Cardiac fibroblast (primary cell): ENCODE results near the gene OR6Y1.

Source experiments
- DNase-seq, 2 donors: peaks; one replicate each; pipeline versions ENCODE4 v3.0.0 to v3.0.0-alpha.2; 2010; ENCODE audit warnings: low read depth in 2 of 2
- H3K4me3 ChIP-seq, 2 donors: replicated peaks in 1 of 2; 1 replicate in 1 of 2; 2 replicates in 1 of 2; pipeline ENCODE4 v1.5.1; 2011; ENCODE audit warnings: low read depth in 2 of 2, low read length in 2 of 2, mild to moderate bottlenecking in 2 of 2, moderate library complexity in 1 of 2
- CTCF ChIP-seq: IDR thresholded peaks from one replicate; pipeline ENCODE4 v1.5.1; 2011; ENCODE audit warnings: low read depth, mild to moderate bottlenecking, low read length, inconsistent platforms

The OR6Y1 gene, protein sequence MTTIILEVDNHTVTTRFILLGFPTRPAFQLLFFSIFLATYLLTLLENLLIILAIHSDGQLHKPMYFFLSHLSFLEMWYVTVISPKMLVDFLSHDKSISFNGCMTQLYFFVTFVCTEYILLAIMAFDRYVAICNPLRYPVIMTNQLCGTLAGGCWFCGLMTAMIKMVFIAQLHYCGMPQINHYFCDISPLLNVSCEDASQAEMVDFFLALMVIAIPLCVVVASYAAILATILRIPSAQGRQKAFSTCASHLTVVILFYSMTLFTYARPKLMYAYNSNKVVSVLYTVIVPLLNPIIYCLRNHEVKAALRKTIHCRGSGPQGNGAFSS

DNA sequence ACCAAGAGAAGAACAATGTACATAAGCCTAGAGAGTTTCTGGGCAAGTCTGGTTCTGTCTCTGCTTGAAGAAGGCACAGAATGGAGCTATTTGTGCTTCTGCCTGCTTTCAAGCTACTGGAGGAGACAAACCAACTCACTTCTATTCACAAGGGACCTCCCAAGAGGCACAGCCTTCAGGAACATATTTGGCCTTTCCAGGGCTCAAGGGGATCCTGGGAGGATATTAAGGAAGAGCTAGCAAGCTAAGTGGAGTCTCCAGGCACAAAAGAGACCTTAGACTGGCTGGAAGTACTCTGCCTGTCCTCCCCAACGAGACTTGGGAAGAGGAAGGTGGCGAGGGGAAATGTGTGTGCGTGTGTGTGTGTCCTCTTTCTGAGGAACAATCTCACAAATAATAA lies at the start of gene OR6Y1:
TSS of gene OR6Y1 (minus strand) at position 54 of the 400 bp plus-strand sequence. CDS start 6,300 bp downstream, outside the sequence.
- no peak within 1 kb of the TSS for H3K4me3 ChIP-seq
- TF ChIP-seq CTCF: no peak
- no peak for DNase-seq

DNA sequence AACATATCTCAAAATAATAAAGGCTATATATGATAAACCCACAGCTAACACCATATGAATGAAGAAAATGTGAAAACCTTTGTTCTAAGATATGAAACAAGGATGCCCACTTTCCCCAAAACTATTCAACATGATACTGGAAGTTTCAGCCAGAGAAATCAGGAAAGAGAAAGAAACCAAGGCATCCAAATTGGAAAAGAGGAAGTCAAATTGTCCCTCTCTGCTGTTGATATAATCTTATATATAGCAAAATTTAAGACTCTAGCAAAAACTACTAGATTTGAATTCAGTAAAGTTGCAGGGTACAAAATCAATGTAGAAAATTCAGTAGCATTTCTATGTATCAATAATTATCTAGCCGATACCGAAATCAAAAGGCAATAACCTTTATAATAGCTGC lies 46.5 kb upstream of the OR6Y1 start:
- TF ChIP-seq CTCF: no peak
- no peak for DNase-seq
- no peak overlapping the region for H3K4me3 ChIP-seq

DNA sequence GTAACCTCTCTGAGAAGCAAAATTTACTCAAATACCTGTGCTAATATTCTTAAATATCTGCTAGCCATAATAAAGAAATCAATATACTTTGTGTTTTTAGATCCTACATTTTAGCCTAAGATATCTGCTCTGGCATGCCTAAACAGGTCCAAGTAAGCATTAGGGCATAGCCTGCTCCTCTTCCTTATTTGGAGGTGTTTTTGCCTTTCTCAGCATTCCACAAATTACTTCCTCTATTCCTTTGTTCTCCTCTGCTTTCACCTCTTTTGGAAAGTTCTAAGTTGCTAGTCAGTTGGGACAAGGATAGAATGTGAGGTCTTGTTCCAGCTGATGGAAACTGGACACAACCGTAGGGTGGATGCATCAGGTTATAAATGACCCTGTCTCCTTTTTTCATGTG lies 32.7 kb upstream of the OR6Y1 start:
- no peak overlapping the region for H3K4me3 ChIP-seq
- no peak for DNase-seq
- no peak for TF ChIP-seq CTCF

GRCh38 chr1:158583962-158584361 lies 29.8 kb upstream of the OR6Y1 start:
- H3K4me3 ChIP-seq: no peak overlapping the region
- no peak for DNase-seq
- no peak for TF ChIP-seq CTCF

- no peak within 1 kb of the TSS for H3K4me3 ChIP-seq
- no peak for TF ChIP-seq CTCF
- no peak for DNase-seq
Measured at GRCh38 chr1:158579733-158580132, 25.5 kb upstream of the OR6Y1 start, which contains the start of gene OR10X1. TSS of gene OR10X1 (minus strand) at chr1:158579899. CDS start at chr1:158579899, 0 bp downstream.

DNA sequence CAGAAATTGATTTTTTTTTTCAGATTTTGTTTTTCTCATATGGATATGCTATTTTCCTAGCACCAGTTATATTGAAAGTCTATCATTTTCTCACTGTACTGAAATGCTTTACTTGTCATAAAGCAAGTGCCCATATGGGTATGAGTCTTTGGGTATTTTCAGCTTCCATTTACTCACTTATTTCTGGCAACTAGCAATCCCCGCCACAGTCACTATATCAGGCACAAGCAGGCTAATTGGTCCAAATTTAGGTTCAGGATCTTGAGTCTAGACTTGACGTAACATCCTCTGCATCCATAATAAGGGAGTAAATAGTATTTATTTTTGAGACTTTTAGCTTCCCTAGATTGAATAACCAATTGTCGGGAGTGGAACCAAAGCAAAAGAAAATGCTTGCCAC lies 23.4 kb upstream of the OR6Y1 start:
- no peak for DNase-seq
- no peak overlapping the region for H3K4me3 ChIP-seq
- no peak for TF ChIP-seq CTCF

DNA sequence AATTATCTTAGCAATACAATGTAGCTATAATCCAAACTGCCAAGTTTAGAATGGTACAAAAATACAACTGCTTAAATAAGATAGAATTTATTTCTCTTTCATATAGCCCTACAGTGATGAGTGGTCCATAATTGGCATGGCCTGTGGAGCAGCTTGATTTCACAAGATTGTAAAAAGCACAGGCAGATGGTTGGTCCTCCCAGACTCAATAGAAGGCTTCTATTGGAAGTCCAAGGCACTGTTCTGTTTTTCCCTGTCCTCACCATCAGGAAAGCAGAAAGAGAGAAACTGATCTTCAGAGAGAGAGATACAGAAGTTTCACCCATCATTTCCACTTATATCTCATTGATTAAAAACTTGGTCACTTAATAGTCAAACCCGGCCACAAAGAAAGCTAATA lies 18.0 kb upstream of the OR6Y1 start:
- DNase-seq: no peak
- TF ChIP-seq CTCF: no peak
- H3K4me3 ChIP-seq: no peak overlapping the region
